Breast epithelium (tissue), 4 donors: ENCODE data around the gene PLA2G7. TPM values are rescaled to one million over a fixed set of nuclear protein-coding genes. Genes with fewer than 3 reads are reported as not detected.

Experiments used
- DNase-seq, 2 donors: peaks; one replicate each; pipeline ENCODE4 v3.0.0-alpha.2; 2019; ENCODE audit warnings: low spot score in 2 of 2
- H3K27ac ChIP-seq, 2 donors: fragments of 200-600 bp; sonication (generic) in 1 of 2; one replicate each; pipeline ENCODE4 v1.5.1; 2016 to 2019; ENCODE audit warnings: mild to moderate bottlenecking in 1 of 2
- H3K27me3 ChIP-seq, 2 donors: fragments of 200-600 bp; sonication (generic) in 1 of 2; one replicate each; pipeline versions ENCODE4 v1.5.1 to v1.6.0; 2017 to 2019; ENCODE audit warnings: control low read depth in 1 of 2, mild to moderate bottlenecking in 1 of 2
- H3K36me3 ChIP-seq: fragments of 200-600 bp; one replicate; pipeline ENCODE4 v1.5.1; 2019
- H3K4me1 ChIP-seq, 2 donors: fragments of 200-600 bp; sonication (generic); one replicate each; pipeline ENCODE4 v1.5.1; 2016 to 2019; ENCODE audit warnings: control low read depth in 1 of 2
- H3K4me3 ChIP-seq, 3 donors: fragments of 200-600 bp; sonication (generic); 1 replicate in 2 of 3; 2 replicates in 1 of 3; pipeline ENCODE4 v1.5.1; 2016 to 2019; ENCODE audit warnings: mild to moderate bottlenecking in 3 of 3, moderate library complexity in 2 of 3
- H3K9me3 ChIP-seq, 2 donors: fragments of 200-600 bp; sonication (generic) in 1 of 2; one replicate each; pipeline ENCODE4 v1.5.1; 2016 to 2019; ENCODE audit warnings: control low read depth in 1 of 2
- CTCF ChIP-seq, 3 donors: fragments of 450-650 bp; IDR thresholded peaks; one replicate each; pipeline ENCODE4 v1.5.1; 2016 to 2017; ENCODE audit warnings: antibody characterized with exemption in 3 of 3, mild to moderate bottlenecking in 3 of 3, moderate library complexity in 3 of 3
- POLR2A ChIP-seq: fragments of 450-650 bp; IDR thresholded peaks from one replicate; pipeline ENCODE4 v1.6.1; 2016; ENCODE audit warnings: antibody characterized with exemption, mild to moderate bottlenecking, moderate library complexity
- POLR2AphosphoS5 ChIP-seq, 3 donors: sonication (generic); formaldehyde crosslinking; IDR thresholded peaks; one replicate each; pipeline ENCODE4 v1.6.1; 2017; ENCODE audit warnings: antibody characterized with exemption in 3 of 3
- intact Hi-C: fragments of 100-400 bp; cut with DNase I; formaldehyde crosslinking; loops from one replicate; pipeline ENCODE4 v1.15.1; 2023; ENCODE audit warnings: low total_unique reads
- total RNA-seq, 3 donors: library from RNA; depleted of rRNA; stranded (reverse); fragments of >200 nt; gene quantifications; one replicate each; pipeline ENCODE4 v1.1.0, GENCODE V29; 2016

PLA2G7 gene
- total RNA-seq, 3 donors from 2014 or later = 0.98 to 7.2 (median 1.3) TPM

GRCh38 chr6:46757214-46757596, 22.0 kb upstream of the PLA2G7 start:
- no peak overlapping the region for H3K4me3 ChIP-seq
- no peaks in the 10 kb centered on the region for H3K4me1 ChIP-seq
- H3K27me3 ChIP-seq = no peaks in the 10 kb centered on the region
- no peaks in the 10 kb centered on the region for H3K36me3 ChIP-seq
- no peak for DNase-seq
- no peak for TF ChIP-seq CTCF (IDR thresholded peaks at IDR 0.05)
- TF ChIP-seq POLR2A = no peak
- TF ChIP-seq POLR2AphosphoS5 (IDR thresholded peaks at IDR 0.05) = no peak
- intact Hi-C loops = no loop called here
- no peaks in the 10 kb centered on the region for H3K9me3 ChIP-seq
- no peak overlapping the region for H3K27ac ChIP-seq

- TF ChIP-seq POLR2AphosphoS5 (IDR thresholded peaks at IDR 0.05) = no peak
- TF ChIP-seq POLR2A = no peak
- no peak for TF ChIP-seq CTCF (IDR thresholded peaks at IDR 0.05)
- no peak overlapping the region for H3K27ac ChIP-seq
- no peak overlapping the region for H3K4me3 ChIP-seq
- H3K9me3 ChIP-seq = no peaks in the 10 kb centered on the region
- no peaks in the 10 kb centered on the region for H3K36me3 ChIP-seq
- no peak for DNase-seq
- no peaks in the 10 kb centered on the region for H3K4me1 ChIP-seq
- intact Hi-C loops = no loop called here
- no peaks in the 10 kb centered on the region for H3K27me3 ChIP-seq
Measured at GRCh38 chr6:46756469-46757213, 21.5 kb upstream of the PLA2G7 start.

- no peaks in the 10 kb centered on the region for H3K4me1 ChIP-seq
- no peak for TF ChIP-seq POLR2AphosphoS5 (IDR thresholded peaks at IDR 0.05)
- no peak for TF ChIP-seq CTCF (IDR thresholded peaks at IDR 0.05)
- no peak for TF ChIP-seq POLR2A
- H3K9me3 ChIP-seq = no peaks in the 10 kb centered on the region
- no peaks in the 10 kb centered on the region for H3K27me3 ChIP-seq
- no peak overlapping the region for H3K4me3 ChIP-seq
- intact Hi-C loops = no loop called here
- H3K27ac ChIP-seq = no peak overlapping the region
- no peaks in the 10 kb centered on the region for H3K36me3 ChIP-seq
- no peak for DNase-seq
Measured at GRCh38 chr6:46755865-46756264, 20.7 kb upstream of the PLA2G7 start.

- DNase-seq = no peak
- TF ChIP-seq POLR2A (no peak), CTCF (IDR thresholded peaks at IDR 0.05) (no peak), POLR2AphosphoS5 (IDR thresholded peaks at IDR 0.05) (no peak)
- intact Hi-C loops = loop anchor here (5.0 kb wide), 1 partner anchor 521 kb away; no protein-coding TSS in a partner anchor
Measured at GRCh38 chr6:46751658-46752057, 16.5 kb upstream of the PLA2G7 start.

GRCh38 chr6:46749731-46750130, 14.6 kb upstream of the PLA2G7 start:
- intact Hi-C loops = loop anchor here (5.0 kb wide), 1 partner anchor 523 kb away; no protein-coding TSS in a partner anchor
- no peak for TF ChIP-seq CTCF (IDR thresholded peaks at IDR 0.05)
- TF ChIP-seq POLR2AphosphoS5 (IDR thresholded peaks at IDR 0.05) = no peak
- TF ChIP-seq POLR2A = no peak
- H3K27me3 ChIP-seq = no peaks in the 10 kb centered on the region
- no peaks in the 10 kb centered on the region for H3K36me3 ChIP-seq
- no peaks in the 10 kb centered on the region for H3K4me1 ChIP-seq
- H3K27ac ChIP-seq = no peak overlapping the region
- no peak for DNase-seq
- no peak overlapping the region for H3K4me3 ChIP-seq
- H3K9me3 ChIP-seq = no peaks in the 10 kb centered on the region

More at GRCh38 chr6:46751658-46752057, 16.5 kb upstream of the PLA2G7 start:
- H3K27me3 ChIP-seq = no peaks in the 10 kb centered on the region
- H3K4me1 ChIP-seq = no peaks in the 10 kb centered on the region
- H3K36me3 ChIP-seq = no peaks in the 10 kb centered on the region
- no peak overlapping the region for H3K27ac ChIP-seq
- no peak overlapping the region for H3K4me3 ChIP-seq
- no peaks in the 10 kb centered on the region for H3K9me3 ChIP-seq
